ENCODE results near the gene ARHGAP21. TPM values are rescaled to one million over a fixed set of nuclear protein-coding genes. Genes with fewer than 3 reads are reported as not detected.

The ARHGAP21 gene
- total RNA-seq, 1 experiment from 2014 or later, result 60.2 TPM

- no peak for DNase-seq (ENCODE audit: extremely low read depth, low read depth)
Measured at GRCh38 chr10:24550680-24551079, 173.0 kb downstream of the ARHGAP21 start.

DNA sequence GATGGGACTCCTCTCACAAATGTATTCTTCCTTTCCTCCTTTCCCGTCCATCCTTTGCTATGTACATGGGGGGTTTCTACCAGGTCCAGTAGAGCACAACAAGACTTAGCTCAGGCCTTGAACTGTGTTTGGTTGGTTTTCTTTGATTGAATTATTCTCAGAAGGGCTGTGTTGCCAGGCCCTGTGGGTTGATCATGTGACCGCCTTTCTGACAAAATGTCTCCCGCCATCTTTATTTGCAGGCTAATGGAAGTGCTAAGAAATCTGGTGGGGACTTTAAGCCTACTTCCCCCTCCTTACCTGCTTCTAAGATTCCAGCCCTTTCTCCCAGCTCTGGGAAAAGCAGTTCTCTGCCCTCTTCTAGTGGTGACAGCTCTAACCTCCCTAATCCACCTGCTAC, 178.1 kb downstream of the ARHGAP21 start:
- DNase-seq (ENCODE audit: extremely low read depth, low read depth), result no peak

- DNase-seq (ENCODE audit: extremely low read depth, low read depth), result no peak
Measured at GRCh38 chr10:24544776-24545175, 178.9 kb downstream of the ARHGAP21 start.

- DNase-seq (ENCODE audit: extremely low read depth, low read depth), result no peak
Measured at GRCh38 chr10:24542314-24543270, 181.1 kb downstream of the ARHGAP21 start.

GRCh38 chr10:24541239-24541753, 182.4 kb downstream of the ARHGAP21 start:
- no peak for DNase-seq (ENCODE audit: extremely low read depth, low read depth)

DNA sequence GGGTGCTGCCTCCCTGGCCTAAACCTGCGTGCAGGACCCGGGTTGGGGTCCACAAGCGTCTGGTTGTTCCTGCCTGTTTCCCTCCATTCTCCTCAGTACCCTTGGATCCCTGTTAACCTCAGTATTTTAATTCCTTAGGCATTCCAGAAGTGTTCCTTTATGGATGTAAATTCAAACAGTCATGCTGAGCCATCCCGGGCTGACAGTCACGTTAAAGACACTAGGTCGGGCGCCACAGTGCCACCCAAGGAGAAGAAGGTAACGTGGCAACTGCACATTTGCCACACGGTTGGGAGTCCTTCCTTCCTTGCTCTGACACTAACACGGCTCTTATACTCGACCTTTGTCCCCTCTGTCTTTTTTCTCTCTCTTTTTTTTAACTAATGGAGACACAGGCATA, 187.1 kb downstream of the ARHGAP21 start:
- no peak for DNase-seq (ENCODE audit: extremely low read depth, low read depth)

DNA sequence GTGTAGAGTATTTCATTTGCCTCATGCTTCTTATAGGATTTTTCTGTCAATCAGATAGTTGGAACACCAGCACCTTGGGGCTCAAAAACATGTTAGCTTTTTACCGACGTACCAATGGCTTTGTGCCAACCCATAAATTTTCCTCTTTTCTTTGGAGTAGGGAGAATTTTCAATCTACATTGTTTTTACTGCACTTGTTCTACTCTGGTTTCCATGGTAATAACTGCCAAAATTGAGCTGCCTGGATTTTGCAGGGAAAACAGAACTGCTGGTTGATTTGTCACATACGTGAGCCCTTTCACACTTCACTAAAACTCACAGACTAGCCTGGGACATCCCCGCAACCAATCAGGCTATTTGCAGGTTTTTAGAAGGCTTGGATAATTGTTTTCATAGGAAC, 189.7 kb downstream of the ARHGAP21 start:
- no peak for DNase-seq (ENCODE audit: extremely low read depth, low read depth)

Small RNAs within 50 kb of the gene (small RNA-seq; reads per million reads assigned to genes)
- 0 reads per million in 2 experiments for gene RNA5SP305

Other genes with a start within 250 kb of the ARHGAP21 start
- 19.1 and 20.8 TPM in 2 replicates for gene PRTFDC1, start 228.7 kb upstream of the ARHGAP21 start, total RNA-seq (2014; rRNA removed; shearing (Covaris generic))